ENCODE data around the gene BPGM.

DNA sequence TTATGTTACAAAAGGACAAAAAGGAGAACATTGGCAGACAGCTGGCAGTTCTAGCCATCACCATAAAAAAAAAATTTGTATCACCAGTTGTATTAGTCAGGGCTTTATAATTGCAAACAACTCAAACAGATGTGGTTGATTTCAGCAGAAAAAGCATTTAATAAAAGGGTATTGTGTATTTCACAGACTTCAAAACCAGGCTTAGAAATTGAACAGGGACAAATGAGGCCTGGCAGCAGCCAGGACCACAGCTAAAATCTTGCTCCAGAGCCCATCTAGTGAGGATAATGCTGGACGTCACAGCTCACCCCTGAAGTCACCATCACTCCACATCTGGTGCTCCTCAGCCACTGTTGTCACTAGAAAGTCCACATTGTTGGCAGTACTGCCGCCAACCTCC is 79.9 kb downstream of the BPGM start:
- TF ChIP-seq, protein P1, sequence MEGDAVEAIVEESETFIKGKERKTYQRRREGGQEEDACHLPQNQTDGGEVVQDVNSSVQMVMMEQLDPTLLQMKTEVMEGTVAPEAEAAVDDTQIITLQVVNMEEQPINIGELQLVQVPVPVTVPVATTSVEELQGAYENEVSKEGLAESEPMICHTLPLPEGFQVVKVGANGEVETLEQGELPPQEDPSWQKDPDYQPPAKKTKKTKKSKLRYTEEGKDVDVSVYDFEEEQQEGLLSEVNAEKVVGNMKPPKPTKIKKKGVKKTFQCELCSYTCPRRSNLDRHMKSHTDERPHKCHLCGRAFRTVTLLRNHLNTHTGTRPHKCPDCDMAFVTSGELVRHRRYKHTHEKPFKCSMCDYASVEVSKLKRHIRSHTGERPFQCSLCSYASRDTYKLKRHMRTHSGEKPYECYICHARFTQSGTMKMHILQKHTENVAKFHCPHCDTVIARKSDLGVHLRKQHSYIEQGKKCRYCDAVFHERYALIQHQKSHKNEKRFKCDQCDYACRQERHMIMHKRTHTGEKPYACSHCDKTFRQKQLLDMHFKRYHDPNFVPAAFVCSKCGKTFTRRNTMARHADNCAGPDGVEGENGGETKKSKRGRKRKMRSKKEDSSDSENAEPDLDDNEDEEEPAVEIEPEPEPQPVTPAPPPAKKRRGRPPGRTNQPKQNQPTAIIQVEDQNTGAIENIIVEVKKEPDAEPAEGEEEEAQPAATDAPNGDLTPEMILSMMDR (IDR thresholded peaks at IDR 0.05) = no peak
- no peak for TF ChIP-seq POLR2A (IDR thresholded peaks at IDR 0.05)
- no peak for TF ChIP-seq POLR2AphosphoS5 (IDR thresholded peaks at IDR 0.05)
